ENCODE results near the gene KNSTRN.

- TF ChIP-seq, protein P1, sequence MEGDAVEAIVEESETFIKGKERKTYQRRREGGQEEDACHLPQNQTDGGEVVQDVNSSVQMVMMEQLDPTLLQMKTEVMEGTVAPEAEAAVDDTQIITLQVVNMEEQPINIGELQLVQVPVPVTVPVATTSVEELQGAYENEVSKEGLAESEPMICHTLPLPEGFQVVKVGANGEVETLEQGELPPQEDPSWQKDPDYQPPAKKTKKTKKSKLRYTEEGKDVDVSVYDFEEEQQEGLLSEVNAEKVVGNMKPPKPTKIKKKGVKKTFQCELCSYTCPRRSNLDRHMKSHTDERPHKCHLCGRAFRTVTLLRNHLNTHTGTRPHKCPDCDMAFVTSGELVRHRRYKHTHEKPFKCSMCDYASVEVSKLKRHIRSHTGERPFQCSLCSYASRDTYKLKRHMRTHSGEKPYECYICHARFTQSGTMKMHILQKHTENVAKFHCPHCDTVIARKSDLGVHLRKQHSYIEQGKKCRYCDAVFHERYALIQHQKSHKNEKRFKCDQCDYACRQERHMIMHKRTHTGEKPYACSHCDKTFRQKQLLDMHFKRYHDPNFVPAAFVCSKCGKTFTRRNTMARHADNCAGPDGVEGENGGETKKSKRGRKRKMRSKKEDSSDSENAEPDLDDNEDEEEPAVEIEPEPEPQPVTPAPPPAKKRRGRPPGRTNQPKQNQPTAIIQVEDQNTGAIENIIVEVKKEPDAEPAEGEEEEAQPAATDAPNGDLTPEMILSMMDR (IDR thresholded peaks at IDR 0.05; ENCODE audit: low read length): no peak
- TF ChIP-seq EZH2 (optimal IDR thresholded peaks at IDR 0.05; ENCODE audit: low read depth, low read length) (no peak), EZH2phosphoT487 (IDR thresholded peaks at IDR 0.05; ENCODE audit: low read length) (no peak)
Observed at GRCh38 chr15:40388941-40389823, 6.7 kb downstream of the KNSTRN start.

Data from MM.1S (cell line).